GM12891 (cell line): ENCODE measurements around the gene INPPL1.

Experiments used
- POLR2A ChIP-seq: IDR thresholded peaks from 2 replicates; pipeline ENCODE4 v1.6.1; 2011; ENCODE audit warnings: low read depth, low read length, control low read depth
- POLR2AphosphoS5 ChIP-seq: IDR thresholded peaks from 2 replicates; pipeline ENCODE4 v1.6.1; 2011; ENCODE audit warnings: low read depth, low read length, control low read depth
- TAF1 ChIP-seq: IDR thresholded peaks from 2 replicates; pipeline ENCODE4 v1.6.1; 2011; ENCODE audit warnings: low read depth, low read length, control low read depth

DNA sequence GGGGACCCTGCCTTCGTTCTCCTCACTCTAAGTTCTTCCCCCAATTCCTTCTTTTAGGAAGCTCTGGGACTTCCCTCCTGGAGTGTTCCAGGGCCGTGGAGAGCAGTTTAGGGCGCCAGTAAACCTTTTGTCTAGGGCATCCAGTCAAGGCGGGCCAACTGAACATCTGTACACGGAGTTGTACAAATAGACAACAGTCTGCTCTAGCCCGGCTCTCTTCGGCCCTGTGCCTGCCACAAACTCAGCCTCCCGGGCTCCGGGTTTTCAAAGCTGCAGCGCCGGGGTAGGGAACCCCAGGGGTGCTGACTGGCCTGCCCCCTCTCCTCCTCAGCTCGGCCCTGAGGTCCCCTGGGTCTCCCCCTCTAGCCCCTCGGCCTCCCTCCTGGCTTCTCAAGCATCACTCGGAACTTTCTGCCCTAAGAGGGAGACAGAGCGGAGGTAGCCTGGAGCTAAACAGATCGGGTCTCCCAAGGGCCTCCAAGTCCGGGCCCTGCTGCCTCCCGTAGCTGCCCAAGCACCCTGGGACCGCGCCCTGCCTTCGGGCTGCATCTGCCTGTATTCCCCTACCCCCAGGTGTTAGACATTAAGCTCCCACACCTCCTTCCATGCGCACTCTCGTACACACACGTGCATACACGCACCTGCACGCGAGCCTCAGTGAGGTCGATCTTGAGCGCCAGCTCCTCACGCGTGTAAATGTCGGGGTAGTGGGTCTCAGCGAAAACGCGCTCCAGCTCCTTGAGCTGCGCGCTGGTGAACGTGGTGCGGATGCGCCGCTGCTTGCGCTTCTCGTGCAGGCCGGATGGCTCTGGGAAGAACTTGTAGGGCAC lies 16.1 kb downstream of the INPPL1 start:
- TF ChIP-seq POLR2A (no peak), TAF1 (no peak), POLR2AphosphoS5 (no peak)
